HepG2 (cell line): ENCODE data around the gene ATP10A. TPM values are rescaled to one million over a fixed set of nuclear protein-coding genes. Genes with fewer than 3 reads are reported as not detected.
"Not testable (repeated sequence)": the region's sequence is repeated elsewhere in the genome, so short reads cannot be mapped to it uniquely, and the experiment has no call there.

Experiments used
- ATAC-seq: fragments of 200-7000 bp; cut with Tn5 transposase; 3 replicates; pipeline ENCODE4 v1.9.1; 2020; ENCODE audit warnings: mild to moderate bottlenecking, moderate library complexity
- BruUV-seq: library from RNA; stranded (reverse); fragments of 400-500 nt; replicated peaks from 2 replicates; lab custom pipeline; 2021; lab: Mats Ljungman, UMichigan
- CTCF ChIA-PET: fragments of 300-600 bp; formaldehyde crosslinking; extraction: SDS; loops from one replicate; lab custom pipeline; 2021; ENCODE audit warnings: low total read pairs, inconsistent platforms, low intra/inter-chr PET ratio; lab: Yijun Ruan, JAX
- POLR2A ChIA-PET: fragments of 350-600 bp; sonication (Branson Sonifier 250); formaldehyde crosslinking; loops from one replicate; lab custom pipeline; 2020; ENCODE audit warnings: antibody characterized with exemption, inconsistent platforms; lab: Yijun Ruan, JAX
- DNase-seq: peaks from one replicate; pipeline ENCODE4 v3.0.0-alpha.2; 2015; ENCODE audit warnings: low spot score
- FAIRE-seq: peaks from 3 replicates; lab custom pipeline; 2011; peaks lifted over from hg19 to GRCh38; lab: Jason Lieb, UNC
- H2AFZ ChIP-seq: one replicate; pipeline ENCODE4 v1.6.1; 2011; ENCODE audit warnings: low read length, inconsistent platforms
- H3K27ac ChIP-seq: fragments of 300-600 bp; 3 replicates; pipeline ENCODE4 v1.8.0; 2011; ENCODE audit warnings: mixed run types, mild to moderate bottlenecking, mixed read lengths, low read length, inconsistent platforms; ENCODE audit not compliant: insufficient read depth; ENCODE audit errors: extremely low read length
- H3K27me3 ChIP-seq, 2 experiments: fragments of 200-600 bp in 1 of 2; 2 replicates in 1 of 2; 3 replicates in 1 of 2; pipeline versions ENCODE4 v1.6.0 to v1.8.0; 2011; ENCODE audit warnings: low read length in 2 of 2, mild to moderate bottlenecking in 2 of 2, moderate library complexity in 2 of 2, inconsistent platforms in 1 of 2; ENCODE audit not compliant: insufficient read depth in 2 of 2, control insufficient read depth in 1 of 2
- H3K36me3 ChIP-seq, 2 experiments: fragments of 200-600 bp in 1 of 2; replicated peaks in 1 of 2; 2 replicates in 1 of 2; 3 replicates in 1 of 2; pipeline versions ENCODE4 v1.5.1 to v1.8.0; 2011; ENCODE audit warnings: low read length in 2 of 2, inconsistent platforms in 1 of 2; ENCODE audit not compliant: insufficient read depth in 2 of 2, control insufficient read depth in 1 of 2
- H3K4me1 ChIP-seq: 2 replicates; pipeline ENCODE4 v1.5.1; 2012; ENCODE audit warnings: low read length, inconsistent platforms; ENCODE audit not compliant: insufficient read depth
- H3K4me2 ChIP-seq: 2 replicates; pipeline ENCODE4 v1.6.0; 2011; ENCODE audit warnings: low read depth, low read length, inconsistent platforms
- H3K4me3 ChIP-seq, 3 experiments: fragments of 200-600 bp in 1 of 3; sonication (generic), shearing (Covaris generic) in 1 of 3; replicated peaks in 1 of 3; 2 replicates each; pipeline ENCODE4 v1.5.1; 2011 to 2016; ENCODE audit warnings: low read length in 3 of 3, inconsistent platforms in 2 of 3, low read depth in 2 of 3, mild to moderate bottlenecking in 2 of 3, control low read depth in 1 of 3, mixed read lengths in 1 of 3; ENCODE audit not compliant: insufficient read depth in 1 of 3
- H3K79me2 ChIP-seq: one replicate; pipeline ENCODE4 v1.6.1; 2011; ENCODE audit warnings: low read length, inconsistent platforms; ENCODE audit not compliant: insufficient read depth
- H3K9ac ChIP-seq: 2 replicates; pipeline ENCODE4 v1.6.0; 2011; ENCODE audit warnings: mild to moderate bottlenecking, low read depth, low read length, inconsistent platforms; ENCODE audit not compliant: insufficient read depth
- H3K9me3 ChIP-seq: 2 replicates; pipeline ENCODE4 v1.5.1; 2012; ENCODE audit warnings: mild to moderate bottlenecking, low read length
- H4K20me1 ChIP-seq: 2 replicates; pipeline ENCODE4 v1.6.0; 2011; ENCODE audit warnings: inconsistent platforms, mild to moderate bottlenecking, low read length, moderate library complexity; ENCODE audit not compliant: insufficient read depth
- DBP ChIP-seq: sonication (generic); formaldehyde crosslinking; IDR thresholded peaks from 2 replicates; pipeline ENCODE4 v1.4.0; 2020; ENCODE audit warnings: missing genetic modification reagents; ENCODE audit errors: not compliant biosample characterization
- DMAP1 ChIP-seq: IDR thresholded peaks from 2 replicates; pipeline ENCODE4 v1.6.1; 2016
- FOXK1 ChIP-seq: sonication (generic); formaldehyde crosslinking; IDR thresholded peaks from 2 replicates; pipeline ENCODE4 v1.4.0; 2020; ENCODE audit warnings: low read depth, missing genetic modification reagents, borderline replicate concordance
- GABPA ChIP-seq, 2 experiments: IDR thresholded peaks; 2 replicates each; pipeline ENCODE4 v1.6.1; 2011 to 2016; ENCODE audit warnings: low read depth in 2 of 2, low read length in 1 of 2, missing biosample characterization in 1 of 2, missing genetic modification characterization in 1 of 2
- GLI4 ChIP-seq: sonication (generic); formaldehyde crosslinking; IDR thresholded peaks from 2 replicates; pipeline ENCODE4 v1.5.1; 2020; ENCODE audit warnings: missing genetic modification reagents, mild to moderate bottlenecking, moderate library complexity, borderline replicate concordance
- IRF1 ChIP-seq: sonication (generic); formaldehyde crosslinking; IDR thresholded peaks from 2 replicates; pipeline ENCODE4 v1.4.0; 2020; ENCODE audit warnings: low read depth, mild to moderate bottlenecking, missing genetic modification reagents
- JUN ChIP-seq: sonication (generic); formaldehyde crosslinking; IDR thresholded peaks from 2 replicates; pipeline ENCODE4 v1.4.0; 2020; ENCODE audit warnings: mild to moderate bottlenecking, missing genetic modification reagents
- TOPORS ChIP-seq: sonication (generic); formaldehyde crosslinking; IDR thresholded peaks from 2 replicates; pipeline ENCODE4 v1.8.0; 2023; ENCODE audit warnings: mild to moderate bottlenecking, missing genetic modification reagents
- YEATS4 ChIP-seq: sonication (generic); formaldehyde crosslinking; IDR thresholded peaks from 2 replicates; pipeline ENCODE4 v1.4.0; 2020; ENCODE audit warnings: missing genetic modification reagents, borderline replicate concordance
- ZNF24 ChIP-seq: fragments of 450-650 bp; IDR thresholded peaks from 2 replicates; pipeline ENCODE4 v1.6.1; 2017; ENCODE audit warnings: antibody characterized with exemption, mild to moderate bottlenecking
- ZNF3 ChIP-seq: IDR thresholded peaks from 2 replicates; pipeline ENCODE4 v1.7.0; 2017; ENCODE audit warnings: inconsistent platforms
- ZNF382 ChIP-seq: sonication (generic); formaldehyde crosslinking; IDR thresholded peaks from 2 replicates; pipeline ENCODE4 v1.5.0; 2020; ENCODE audit warnings: missing genetic modification reagents, mild to moderate bottlenecking, borderline replicate concordance
- WGBS: methylation state at CpG from one replicate; pipeline ENCODE4 v1.1.6; 2017; ENCODE audit warnings: low lambda C conversion rate; 5-methylcytosine and 5-hydroxymethylcytosine counted together
- in situ Hi-C: cut with HindIII; loops from 2 replicates; pipeline ENCODE4 v1.10.0; 2017; ENCODE audit warnings: low pct_unique_long_range_greater_than_20kb; ENCODE audit not compliant: extremely low pct_ligation_motif_present
- intact Hi-C: fragments of 100-400 bp; cut with micrococcal nuclease; formaldehyde crosslinking; loops from one replicate; pipeline ENCODE4 v1.10.0; 2022; ENCODE audit not compliant: unreplicated experiment
- polyA plus RNA-seq, 8 experiments: library from polyadenylated mRNA; depleted of rRNA in 3 of 8; stranded (reverse) in 7 of 8; unstranded in 1 of 8; fragments of >200 nt; fragmentation: Illumina TruSeq in 4 of 8; extraction: Trizol in 4 of 8; gene quantifications; 2 replicates each; pipeline versions ENCODE4 v1.2.1 to v1.2.3, GENCODE V29; 2011 to 2016; ENCODE audit warnings: low read depth in 4 of 8, missing spikeins in 1 of 8, mixed read lengths in 1 of 8; ENCODE audit not compliant: insufficient read depth in 1 of 8
- total RNA-seq, 5 experiments: library from RNA; depleted of rRNA; stranded (reverse); fragments of >200 nt; fragmentation: Illumina TruSeq; extraction: Trizol; gene quantifications; 2 replicates each; pipeline ENCODE4 v1.2.3, GENCODE V29; 2016; ENCODE audit warnings: low read depth in 1 of 5

ATP10A gene
- total and polyA plus RNA-seq, 2 of the 13 experiments (the other 11 are each of a cell fraction or from before 2014, with no cell fraction given): 0.58 to 4.2 TPM

- CTCF ChIA-PET: no interaction called here
- 4% methylated on average over 3 of the region's 3 CpGs for WGBS
- no peak for TF ChIP-seq TOPORS (CRISPR knock-in tag)
- TF ChIP-seq GLI4 (CRISPR knock-in tag): no peak
- TF ChIP-seq IRF1 (CRISPR knock-in tag): no peak
- TF ChIP-seq ZNF3: no peak
- TF ChIP-seq DBP (CRISPR knock-in tag): no peak
- TF ChIP-seq YEATS4 (CRISPR knock-in tag): no peak
- TF ChIP-seq DMAP1 (CRISPR knock-in tag): no peak
- TF ChIP-seq JUN (CRISPR knock-in tag): no peak
- TF ChIP-seq ZNF24: no peak
- TF ChIP-seq ZNF382 (CRISPR knock-in tag): no peak
- TF ChIP-seq GABPA (IDR thresholded peaks at IDR 0.05; ENCODE audit: low read depth, low read length): no peak
- TF ChIP-seq GABPA (CRISPR knock-in tag; IDR thresholded peaks at IDR 0.05; ENCODE audit: low read depth): no peak
- TF ChIP-seq FOXK1: no peak
- Histone ChIP-seq H3K4me2 (peak overlapping the region; percentile 27; the same call in 1 of the 2 replicates), H3K27me3 (no peaks in the 10 kb centered on the region), H3K4me1 (peaks cover 17% of the 10 kb centered on the region), H3K36me3 (no peaks in the 10 kb centered on the region), H3K79me2 (no peaks in the 10 kb centered on the region), H3K9ac (no peak overlapping the region), H2AFZ (no peak overlapping the region), H4K20me1 (no peaks in the 10 kb centered on the region), H3K27ac (no peak overlapping the region), H3K4me3 (no peak overlapping the region), H3K9me3 (no peaks in the 10 kb centered on the region)
- FAIRE-seq (no peak), DNase-seq (no peak), ATAC-seq (no peak)
- POLR2A ChIA-PET: no interaction called here
- no TSS peak for BruUV-seq
- intact Hi-C loops (no loop called here), in situ Hi-C loops (no loop called here)
Observed at GRCh38 chr15:25641361-25641760, 221.8 kb downstream of the ATP10A start.

- H3K27me3 ChIP-seq, H3K9ac ChIP-seq, BruUV-seq, H3K4me2 ChIP-seq, H2AFZ ChIP-seq, DNase-seq, FAIRE-seq, H3K79me2 ChIP-seq, H3K9me3 ChIP-seq, H3K36me3 ChIP-seq, in situ Hi-C loops, ATAC-seq, H3K27ac ChIP-seq, H4K20me1 ChIP-seq, CTCF ChIA-PET, POLR2A ChIA-PET, H3K4me3 ChIP-seq, intact Hi-C loops: not testable (repeated sequence)
- peaks cover 21% of the 10 kb centered on the region for H3K4me1 ChIP-seq
- 9% methylated on average over 4 of the region's 4 CpGs for WGBS
Observed at GRCh38 chr15:25640959-25641358, 222.2 kb downstream of the ATP10A start.
